NCI-H1417 (cell line): Measurements from ENCODE around the gene PEAR1.
A peak's percentile ranks its signal among the peaks of the same experiment; 100 is the strongest.

Source experiments
- DNase-seq, 3 experiments: peaks; one replicate each; lab custom pipeline; 2025; lab: John Stamatoyannopoulos, UW

Gene PEAR1

GRCh38 chr1:156893048-156893953 lies at the start of gene PEAR1:
TSS of gene PEAR1 (plus strand) at chr1:156893718. CDS start at chr1:156903927, 10,209 bp downstream.
- DNase-seq = no peak

- no peak for DNase-seq
Measured at GRCh38 chr1:156844102-156844501, 49.4 kb upstream of the PEAR1 start.

- DNase-seq = no peak
Measured at GRCh38 chr1:156844638-156845037, 48.9 kb upstream of the PEAR1 start.

DNA sequence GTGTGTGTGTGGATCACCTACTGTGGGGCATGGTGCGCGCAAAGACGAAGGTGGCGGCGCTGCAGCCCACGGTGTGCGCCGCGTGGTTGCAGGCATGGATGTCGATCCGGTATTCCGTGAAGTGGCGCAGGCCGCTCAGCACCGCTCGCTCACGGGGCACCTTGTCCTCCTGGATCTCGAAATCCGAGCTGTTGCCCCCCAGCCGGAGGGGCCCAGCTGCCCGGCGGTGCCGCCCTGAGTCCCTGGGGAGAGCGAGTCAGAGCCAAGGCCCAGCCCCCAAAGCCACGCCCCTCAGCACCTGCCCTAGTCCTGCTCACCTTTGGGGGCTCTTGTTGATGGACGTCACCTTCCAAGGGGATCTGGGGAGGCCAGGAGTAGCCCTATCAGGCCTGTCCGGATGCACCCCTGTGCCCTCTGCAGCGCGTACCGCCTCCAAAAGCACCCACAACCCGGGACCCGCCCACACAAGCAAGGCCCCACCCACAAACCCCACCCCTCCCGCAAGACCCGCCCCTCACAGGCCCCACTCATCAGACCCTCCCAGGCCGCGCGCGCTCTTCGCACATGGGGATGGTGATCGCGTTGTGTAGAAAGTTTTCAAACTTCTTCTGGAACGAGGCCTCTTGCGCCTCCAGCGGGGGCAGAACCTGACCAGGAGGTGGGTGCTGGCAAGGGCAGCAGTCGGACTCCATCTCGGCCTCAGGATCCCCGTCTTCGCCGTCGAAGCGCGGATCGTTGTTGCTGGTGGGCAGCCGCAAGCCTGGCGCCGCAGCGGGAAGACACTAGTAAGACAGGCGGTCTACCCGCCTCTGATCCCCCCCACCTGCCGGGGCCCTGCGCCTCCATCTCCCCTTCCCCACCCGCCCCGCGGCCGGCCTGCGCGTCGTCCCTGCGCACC lies 48.2 kb upstream of the PEAR1 start:
- no peak for DNase-seq

- no peak for DNase-seq
Measured at GRCh38 chr1:156845953-156846545, 47.5 kb upstream of the PEAR1 start.

DNA sequence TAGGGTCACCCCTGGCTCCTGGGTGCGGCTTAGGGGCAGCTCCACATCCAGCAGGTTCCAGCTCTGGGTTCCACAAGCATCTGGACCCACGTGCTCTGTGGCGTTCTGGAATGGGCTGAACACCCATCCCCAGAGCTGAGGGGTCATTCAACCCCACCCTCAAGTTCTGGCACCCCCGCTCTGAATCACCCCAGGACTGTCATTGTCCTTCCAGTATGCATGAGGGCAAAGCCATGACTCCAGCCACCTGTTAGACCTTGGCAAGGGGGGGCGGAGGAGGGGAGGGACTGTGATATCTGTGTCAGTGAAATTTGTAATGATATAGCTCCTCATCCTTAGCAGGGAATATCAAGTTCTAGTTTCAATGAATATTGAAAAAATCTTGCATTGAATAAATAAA lies 46.9 kb upstream of the PEAR1 start:
- DNase-seq = no peak

DNA sequence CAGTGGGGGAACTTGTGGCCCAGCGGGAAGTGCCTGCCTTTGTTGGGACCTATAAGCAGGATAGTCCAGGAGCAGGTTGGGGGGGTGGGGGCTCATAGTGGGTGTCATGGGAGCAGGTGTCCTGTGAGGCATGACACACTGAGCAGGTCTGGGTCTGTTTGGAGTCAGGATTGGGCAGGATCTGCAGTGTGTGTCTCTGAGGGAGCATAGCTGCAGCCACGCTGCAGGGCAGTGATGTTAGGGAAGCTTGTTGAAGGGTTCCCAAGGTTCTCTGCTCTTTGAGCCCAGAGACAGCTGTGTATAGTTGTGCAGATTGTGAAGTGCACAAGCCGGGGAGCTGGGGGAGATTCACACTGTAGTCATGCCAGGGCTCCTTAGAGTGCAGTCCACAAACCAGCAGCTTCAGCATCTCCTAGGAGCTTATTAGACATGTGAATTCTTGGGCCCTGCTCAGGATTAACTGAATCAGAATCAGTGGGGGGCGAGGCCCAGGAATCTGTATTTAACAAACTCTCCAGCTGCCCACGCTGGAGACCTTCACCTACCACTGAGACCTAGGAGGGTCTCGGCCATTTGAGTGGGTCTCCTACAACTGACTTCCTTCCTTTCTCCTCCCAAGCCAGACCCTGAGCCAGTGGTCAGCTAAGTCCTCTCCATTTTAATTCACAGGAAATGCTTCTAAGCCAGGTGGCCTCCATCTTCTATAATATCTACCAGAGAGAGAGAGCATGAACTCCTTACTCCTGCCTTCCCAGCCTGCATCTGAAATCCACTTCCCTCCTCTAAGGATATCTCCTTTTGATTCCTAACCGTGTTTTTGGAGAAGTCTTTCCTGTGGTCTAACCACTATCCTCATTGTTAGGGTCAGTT lies 45.7 kb upstream of the PEAR1 start:
- no peak for DNase-seq

DNA sequence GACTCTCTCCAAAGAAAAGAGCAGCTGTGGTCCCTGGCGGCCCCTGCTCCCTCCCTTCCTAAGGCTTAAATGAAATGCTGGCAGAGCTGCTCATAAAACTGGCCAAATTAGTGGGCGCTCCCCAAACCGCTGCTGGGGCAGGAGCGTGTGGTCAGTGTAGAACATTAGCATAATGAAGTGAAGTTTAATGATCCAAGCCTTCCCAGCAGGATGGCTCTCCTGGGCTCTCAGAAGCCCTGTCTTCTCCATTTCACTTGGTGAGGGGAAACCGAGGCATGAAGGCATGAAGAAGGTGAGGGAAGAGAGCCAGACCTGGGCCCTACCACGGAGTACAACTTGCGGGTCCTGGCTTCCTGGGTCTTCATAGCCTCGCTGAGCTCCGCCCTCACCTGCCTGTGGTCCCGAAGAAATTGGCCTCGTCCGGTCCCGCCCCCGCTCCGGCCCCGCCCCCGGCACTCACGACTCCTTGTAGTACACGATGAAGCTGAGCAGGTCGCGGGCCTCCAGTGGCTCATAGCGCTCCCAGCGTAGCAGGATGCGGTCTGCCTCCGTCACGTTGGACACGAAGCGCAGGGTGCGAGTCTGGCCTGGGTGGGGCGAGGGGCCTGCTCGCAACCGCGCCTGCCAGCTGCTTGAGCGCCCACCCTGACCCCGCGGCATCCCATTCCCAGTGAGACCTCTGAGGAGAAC lies 44.9 kb upstream of the PEAR1 start:
- no peak for DNase-seq

DNA sequence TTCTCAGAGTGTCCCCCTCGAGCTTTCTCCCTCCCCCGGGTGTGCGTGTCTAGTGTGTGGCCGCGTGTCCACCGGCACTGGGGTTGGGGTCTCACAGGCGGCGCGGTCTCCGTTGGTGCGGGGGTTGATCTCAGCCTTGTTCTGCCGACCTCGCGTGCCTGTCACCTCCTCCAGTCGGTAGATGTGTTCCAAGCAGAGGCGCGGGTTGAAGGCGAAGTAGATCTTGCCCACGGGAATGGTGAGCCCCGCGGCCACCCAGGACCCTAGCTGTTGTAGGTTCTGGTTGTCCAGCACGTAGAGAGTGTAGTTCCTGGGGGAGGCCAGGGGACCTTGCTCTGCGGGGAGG lies 44.4 kb upstream of the PEAR1 start:
- no peak for DNase-seq

- DNase-seq = no peak
Measured at GRCh38 chr1:156851779-156852417, 41.6 kb upstream of the PEAR1 start.

DNA sequence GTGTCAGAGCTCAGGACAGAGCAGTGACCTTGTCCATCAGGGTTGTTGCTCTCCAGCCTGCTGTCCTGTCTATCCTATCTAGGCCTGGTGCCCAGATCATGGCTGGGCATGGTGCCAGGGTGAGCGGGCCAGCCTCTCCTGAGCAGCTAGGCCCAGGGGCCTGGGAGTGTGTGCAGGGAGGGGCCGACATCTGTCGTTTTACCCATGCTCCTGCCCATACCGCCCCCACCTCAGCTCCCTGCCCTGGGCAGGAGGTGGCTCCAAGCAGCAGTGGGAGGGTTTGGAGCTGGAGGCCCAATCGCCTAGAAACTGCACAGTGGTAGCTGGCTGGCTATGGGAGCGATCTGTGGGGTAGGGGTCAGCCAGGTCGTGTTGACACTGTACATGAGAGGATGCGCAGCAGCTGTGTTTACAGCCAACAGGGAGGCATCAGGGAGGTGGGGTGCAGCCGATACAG lies 41.1 kb upstream of the PEAR1 start:
- DNase-seq = peak; percentile 90 to 97 (median 96)

DNA sequence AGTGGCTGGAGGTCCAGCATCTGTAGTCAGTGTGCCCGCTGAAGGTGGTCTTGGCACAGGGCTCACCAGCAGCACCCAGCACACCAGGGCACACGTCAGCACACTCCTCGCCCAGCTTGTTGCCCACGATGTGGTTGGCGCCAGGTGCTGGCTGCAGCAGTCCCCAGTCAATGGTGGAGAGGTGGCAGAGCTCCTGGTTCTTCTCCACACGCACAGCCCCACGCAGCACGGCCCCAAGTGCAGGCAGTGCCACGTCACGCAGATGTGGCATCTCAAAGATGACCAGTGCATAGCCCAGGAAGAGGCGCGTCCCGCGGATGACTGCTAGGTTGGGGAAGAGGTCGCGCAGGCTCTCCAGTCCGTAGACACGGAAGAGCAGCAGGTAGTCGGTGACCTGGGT lies 39.8 kb upstream of the PEAR1 start:
- no peak for DNase-seq

GRCh38 chr1:156854634-156855033 lies 38.9 kb upstream of the PEAR1 start:
- DNase-seq = no peak

- no peak for DNase-seq
Measured at GRCh38 chr1:156856282-156856785, 37.2 kb upstream of the PEAR1 start.

DNA sequence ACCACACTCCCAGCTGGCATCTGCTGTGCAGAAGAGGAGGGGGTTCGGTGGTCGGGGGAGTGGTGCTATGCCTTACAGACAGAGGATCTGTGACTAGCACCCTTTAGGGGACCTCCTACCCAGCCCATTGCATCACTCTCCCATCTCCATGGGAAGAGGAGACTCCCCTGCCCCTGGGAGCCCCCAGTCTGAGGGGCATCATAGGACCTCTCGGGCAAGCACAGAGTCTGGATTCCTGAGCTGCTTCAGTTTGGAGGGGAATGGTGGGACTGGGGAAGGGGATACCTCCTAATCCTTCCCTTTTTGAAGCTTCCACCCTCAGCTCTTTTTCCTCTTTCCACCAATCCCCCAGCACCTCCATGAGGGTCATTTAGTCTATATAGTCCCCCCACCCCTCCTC lies 36.0 kb upstream of the PEAR1 start:
- DNase-seq = no peak

DNA sequence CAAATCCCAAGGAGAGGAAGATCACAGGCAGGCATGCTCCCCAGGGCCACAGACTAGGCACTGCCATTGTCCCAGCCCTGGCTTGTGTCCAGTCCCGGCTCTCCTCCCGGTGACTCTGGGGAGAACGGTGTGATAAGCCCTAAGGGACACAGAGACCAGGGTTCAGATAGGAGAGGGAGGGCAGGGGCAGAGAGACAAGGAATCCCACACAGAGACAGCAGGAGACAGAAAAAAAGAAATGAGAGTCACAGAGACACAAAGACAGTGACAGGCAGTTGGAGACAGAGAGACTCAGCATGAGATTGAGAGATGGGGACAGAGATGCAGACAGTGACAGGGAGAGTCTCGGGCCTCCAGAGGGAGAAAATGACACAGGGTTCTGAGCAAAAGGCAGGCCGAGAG lies 35.0 kb upstream of the PEAR1 start:
- DNase-seq = peak in 2 of 3 experiments; percentile 62 to 63

- peak in 2 of 3 experiments; percentile 72 to 76 for DNase-seq
Measured at GRCh38 chr1:156858959-156859522, 34.5 kb upstream of the PEAR1 start, which contains the start of gene INSRR. TSS of gene INSRR (minus strand) at chr1:156859117. CDS start at chr1:156858621, 496 bp downstream.

DNA sequence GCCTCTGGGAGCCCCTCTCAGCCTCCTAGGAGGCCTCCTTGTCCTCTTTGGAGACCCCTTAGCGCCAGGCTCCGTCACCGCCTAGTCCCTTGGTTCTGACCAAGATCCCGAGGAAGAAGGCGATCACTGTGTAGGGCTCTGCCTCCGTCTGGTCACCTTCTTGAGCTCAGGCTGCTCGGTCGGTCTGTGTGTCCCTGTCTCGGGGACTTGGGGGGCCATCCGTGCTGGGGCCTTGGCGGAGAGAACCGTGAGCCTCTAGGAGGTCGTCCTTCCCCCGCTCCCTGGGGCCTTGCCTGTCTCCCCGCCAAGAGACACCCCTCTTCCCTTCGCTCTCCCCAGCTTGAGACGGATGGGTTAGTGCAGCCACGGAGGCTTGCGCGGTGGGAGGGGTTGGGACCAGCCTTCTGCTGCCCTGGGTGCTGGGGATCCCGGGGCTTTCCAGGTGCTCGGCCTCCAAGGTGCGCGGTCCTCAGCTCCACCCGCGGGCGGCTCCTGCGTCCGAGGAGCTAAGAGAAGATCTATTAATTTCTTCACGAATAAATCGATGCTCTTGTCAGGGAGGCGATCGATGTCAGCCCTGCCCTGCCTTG lies 33.9 kb upstream of the PEAR1 start:
- peak in 2 of 3 experiments; percentile 81 to 82 for DNase-seq

DNA sequence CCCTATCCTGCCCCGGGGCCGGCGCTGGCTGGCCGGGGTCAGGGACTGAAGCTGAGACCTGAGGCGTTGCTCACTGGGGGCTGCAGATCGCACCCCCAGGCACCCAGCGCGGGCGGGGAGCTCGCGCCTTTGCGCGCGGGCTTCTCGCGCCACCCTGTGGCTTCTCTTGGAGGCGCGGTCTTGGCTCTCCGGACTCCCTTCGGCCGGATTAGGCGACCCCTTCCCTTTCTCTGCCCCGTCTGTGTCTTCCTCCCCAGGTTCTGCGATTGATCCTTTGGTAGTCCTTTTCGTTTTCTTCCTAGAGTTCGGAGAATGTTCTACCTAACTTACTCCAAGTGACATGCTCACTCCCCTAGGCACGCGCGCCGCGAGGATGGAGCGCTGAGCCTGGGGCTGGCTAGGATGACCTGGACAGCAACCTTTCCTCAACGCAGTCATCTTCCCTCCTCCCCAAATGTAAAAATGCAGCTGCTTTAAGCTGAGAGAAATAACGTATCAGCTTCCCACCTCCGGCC lies 33.3 kb upstream of the PEAR1 start:
- peak; percentile 72 to 82 (median 81) for DNase-seq
